Gastroesophageal sphincter (tissue), 4 donors: ENCODE results near the gene FTCD. TPM values are rescaled to one million over a fixed set of nuclear protein-coding genes. Genes with fewer than 3 reads are reported as not detected.

Source experiments
- ATAC-seq: fragments of 150-250 bp; one replicate; pipeline ENCODE4 v1.9.1; 2016; ENCODE audit warnings: mild to moderate bottlenecking, moderate library complexity
- H3K27ac ChIP-seq, 4 donors: fragments of 200-600 bp; sonication (generic) in 3 of 4; 1 replicate in 3 of 4; 2 replicates in 1 of 4; pipeline ENCODE4 v1.5.1; 2016 to 2019
- H3K27me3 ChIP-seq: fragments of 200-600 bp; sonication (generic); one replicate; pipeline ENCODE4 v1.5.1; 2019
- H3K36me3 ChIP-seq, 2 donors: fragments of 200-600 bp; sonication (generic); one replicate each; pipeline ENCODE4 v1.5.1; 2019; ENCODE audit warnings: control low read depth in 1 of 2
- H3K4me1 ChIP-seq, 3 donors: fragments of 200-600 bp; sonication (generic); 1 replicate in 2 of 3; 2 replicates in 1 of 3; pipeline ENCODE4 v1.5.1; 2016 to 2019; ENCODE audit warnings: control low read depth in 2 of 3
- H3K4me3 ChIP-seq, 2 donors: fragments of 200-600 bp; sonication (generic); one replicate each; pipeline ENCODE4 v1.5.1; 2019; ENCODE audit warnings: mild to moderate bottlenecking in 1 of 2, moderate library complexity in 1 of 2
- H3K9me3 ChIP-seq, 3 donors: fragments of 200-600 bp; sonication (generic); one replicate each; pipeline ENCODE4 v1.5.1; 2017 to 2019; ENCODE audit warnings: control low read depth in 2 of 3
- EP300 ChIP-seq: sonication (generic); formaldehyde crosslinking; IDR thresholded peaks from one replicate; pipeline ENCODE4 v1.6.1; 2017; ENCODE audit warnings: antibody characterized with exemption, mild to moderate bottlenecking
- POLR2A ChIP-seq, 2 donors: fragments of 450-650 bp; IDR thresholded peaks; one replicate each; pipeline ENCODE4 v1.6.1; 2017; ENCODE audit warnings: antibody characterized with exemption in 2 of 2, mild to moderate bottlenecking in 2 of 2, moderate library complexity in 1 of 2
- POLR2AphosphoS5 ChIP-seq: sonication (generic); formaldehyde crosslinking; IDR thresholded peaks from one replicate; pipeline ENCODE4 v1.6.1; 2017; ENCODE audit warnings: antibody characterized with exemption
- WGBS, 2 donors: methylation state at CpG; one replicate each; pipeline ENCODE4 v1.1.5; 2018; ENCODE audit warnings: low coverage in 1 of 2; 5-methylcytosine and 5-hydroxymethylcytosine counted together
- total RNA-seq, 4 donors: library from RNA; depleted of rRNA; stranded (reverse); fragments of >200 nt; gene quantifications; one replicate each; pipeline ENCODE4 v1.1.0, GENCODE V29; 2016
- TF ChIP-seq, protein P1 (sequence below), 4 experiments: fragments of 200-600 bp in 2 of 4; fragments of 450-650 bp in 2 of 4; sonication (generic) in 1 of 4; IDR thresholded peaks; one replicate each; pipeline ENCODE4 v1.5.1; 2017 to 2019; ENCODE audit warnings: antibody characterized with exemption in 4 of 4, mild to moderate bottlenecking in 2 of 4, moderate library complexity in 2 of 4

FTCD gene
- total RNA-seq, 4 donors from 2014 or later: 0.31 to 1.5 TPM; not detected in 2

DNA sequence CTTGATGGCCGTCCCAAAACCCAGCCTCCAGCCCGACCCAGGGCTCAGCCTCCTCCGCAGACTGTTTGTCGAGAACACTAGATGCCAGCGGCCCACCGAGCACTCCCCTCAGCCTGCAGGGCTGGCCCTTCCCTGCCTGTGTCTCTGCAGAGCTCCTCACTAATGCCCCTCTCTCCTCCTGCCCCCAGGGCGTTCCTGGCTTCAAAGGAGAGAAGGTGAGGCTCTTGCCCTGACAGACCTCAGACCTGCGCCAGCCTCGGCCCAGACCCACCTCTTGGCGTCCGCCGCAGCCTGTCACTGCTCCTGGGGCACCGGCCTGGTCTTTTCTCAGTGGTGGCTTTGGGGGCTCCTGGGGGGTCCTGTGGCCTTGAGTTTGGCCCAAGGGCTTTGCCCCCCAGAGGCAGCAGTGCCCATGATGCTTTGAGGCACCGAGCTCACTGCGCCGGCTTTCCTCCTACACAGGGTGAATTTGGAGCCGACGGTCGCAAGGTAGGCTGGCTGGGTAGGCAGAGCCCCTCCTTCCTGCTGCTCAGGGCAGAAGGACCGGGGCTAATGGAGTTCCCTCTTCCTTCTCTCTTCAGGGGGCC, 39.1 kb downstream of the FTCD start:
- peaks cover 0 to 17% (median 0%) of the 10 kb centered on the region in 3 donors for H3K4me1 ChIP-seq
- no peaks in the 10 kb centered on the region for H3K27me3 ChIP-seq
- no peak overlapping the region for H3K4me3 ChIP-seq
- no peak for ATAC-seq
- peak overlapping the region in 3 of 4 donors; percentile 54 to 63 (median 58) for H3K27ac ChIP-seq
- peaks cover 0 to 7% (median 0%) of the 10 kb centered on the region in 3 donors for H3K9me3 ChIP-seq
- 100% methylated on average over 4 of the region's 20 CpGs; no CpG with 5 or more reads in 1 of the 2 donors for WGBS, 2 donors
- TF ChIP-seq EP300: no peak
- H3K36me3 ChIP-seq: peaks cover 0 to 96% of the 10 kb centered on the region in 2 donors

DNA sequence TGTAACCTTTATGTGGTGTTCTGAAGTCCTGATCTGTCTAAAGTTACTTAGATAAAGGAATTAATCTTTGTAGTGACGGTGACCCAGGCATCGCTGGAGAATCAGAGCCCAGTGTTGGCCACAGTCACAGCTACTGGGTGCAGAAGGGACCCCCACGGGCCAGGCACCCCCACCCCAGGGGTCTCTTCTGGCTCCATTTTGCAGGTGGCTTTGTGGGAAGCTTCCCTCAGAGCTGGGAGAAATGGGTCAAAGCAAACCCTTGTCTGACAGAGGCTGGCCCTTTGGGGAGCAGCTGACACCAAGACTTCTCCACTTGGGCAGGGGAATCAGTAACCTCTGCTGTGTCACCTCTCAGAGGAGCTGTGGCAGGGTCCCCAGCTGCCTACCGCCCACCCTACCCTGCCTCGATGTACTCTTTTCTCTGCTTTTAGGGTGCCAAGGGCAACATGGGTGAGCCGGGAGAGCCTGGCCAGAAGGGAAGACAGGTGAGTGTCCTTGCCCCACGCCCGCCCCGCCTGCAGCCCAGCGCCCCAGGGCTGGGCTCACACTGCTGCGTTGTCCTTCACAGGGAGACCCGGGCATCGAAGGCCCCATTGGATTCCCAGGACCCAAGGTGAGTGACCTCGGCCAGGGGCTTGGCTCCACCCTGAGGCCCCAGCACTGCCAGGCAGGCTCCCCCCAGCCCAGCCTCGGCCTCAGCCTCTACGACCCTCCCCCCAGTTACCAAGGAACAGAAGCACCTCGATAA, 39.8 kb downstream of the FTCD start:
- Histone ChIP-seq H3K4me3 (no peak overlapping the region), H3K27ac (peak overlapping the region in 3 of 4 donors; percentile 54 to 63 (median 58)), H3K27me3 (no peaks in the 10 kb centered on the region), H3K36me3 (peaks cover 0 to 90% of the 10 kb centered on the region in 2 donors), H3K9me3 (peaks cover 0 to 7% (median 0%) of the 10 kb centered on the region in 3 donors), H3K4me1 (peaks cover 0 to 23% (median 5%) of the 10 kb centered on the region in 3 donors)
- ATAC-seq: no peak
- 80 to 94% methylated on average over 1 to 3 of the region's 17 CpGs for WGBS, 2 donors
- TF ChIP-seq POLR2AphosphoS5 (no peak), EP300 (no peak), POLR2A (IDR thresholded peaks at IDR 0.05) (no peak)
- TF ChIP-seq, protein P1, sequence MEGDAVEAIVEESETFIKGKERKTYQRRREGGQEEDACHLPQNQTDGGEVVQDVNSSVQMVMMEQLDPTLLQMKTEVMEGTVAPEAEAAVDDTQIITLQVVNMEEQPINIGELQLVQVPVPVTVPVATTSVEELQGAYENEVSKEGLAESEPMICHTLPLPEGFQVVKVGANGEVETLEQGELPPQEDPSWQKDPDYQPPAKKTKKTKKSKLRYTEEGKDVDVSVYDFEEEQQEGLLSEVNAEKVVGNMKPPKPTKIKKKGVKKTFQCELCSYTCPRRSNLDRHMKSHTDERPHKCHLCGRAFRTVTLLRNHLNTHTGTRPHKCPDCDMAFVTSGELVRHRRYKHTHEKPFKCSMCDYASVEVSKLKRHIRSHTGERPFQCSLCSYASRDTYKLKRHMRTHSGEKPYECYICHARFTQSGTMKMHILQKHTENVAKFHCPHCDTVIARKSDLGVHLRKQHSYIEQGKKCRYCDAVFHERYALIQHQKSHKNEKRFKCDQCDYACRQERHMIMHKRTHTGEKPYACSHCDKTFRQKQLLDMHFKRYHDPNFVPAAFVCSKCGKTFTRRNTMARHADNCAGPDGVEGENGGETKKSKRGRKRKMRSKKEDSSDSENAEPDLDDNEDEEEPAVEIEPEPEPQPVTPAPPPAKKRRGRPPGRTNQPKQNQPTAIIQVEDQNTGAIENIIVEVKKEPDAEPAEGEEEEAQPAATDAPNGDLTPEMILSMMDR (IDR thresholded peaks at IDR 0.05): no peak

DNA sequence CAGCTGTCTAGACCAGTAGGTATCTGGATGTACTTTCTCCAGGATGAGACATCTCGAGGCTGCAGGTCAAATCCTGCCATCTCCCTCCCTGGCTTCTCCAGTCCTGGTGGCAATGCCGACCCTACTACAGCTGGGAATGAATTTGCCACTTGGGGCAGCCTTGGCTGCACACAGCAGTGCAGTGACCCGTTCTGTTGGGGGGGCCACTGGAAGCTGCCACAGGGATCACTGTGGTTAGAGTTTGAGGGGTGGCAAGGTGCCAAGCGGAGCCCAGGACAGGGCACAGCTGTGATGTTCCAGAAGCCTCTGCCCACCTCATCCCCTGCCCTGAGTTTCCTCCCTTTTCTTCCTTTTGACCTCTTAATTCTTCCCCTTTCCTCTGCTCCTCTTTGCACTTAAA, 40.4 kb downstream of the FTCD start:
- WGBS, 2 donors: 80 to 93% methylated on average over 1 to 2 of the region's 4 CpGs
- Histone ChIP-seq H3K9me3 (peaks cover 0 to 7% (median 0%) of the 10 kb centered on the region in 3 donors), H3K27me3 (no peaks in the 10 kb centered on the region), H3K36me3 (peaks cover 0 to 83% of the 10 kb centered on the region in 2 donors), H3K4me3 (no peak overlapping the region), H3K27ac (peak overlapping the region in 1 of 4 donors; percentile 63), H3K4me1 (peaks cover 0 to 30% (median 11%) of the 10 kb centered on the region in 3 donors)
- TF ChIP-seq, protein P1 (IDR thresholded peaks at IDR 0.05): no peak
- no peak for TF ChIP-seq POLR2A (IDR thresholded peaks at IDR 0.05)
- no peak for TF ChIP-seq EP300
- no peak for TF ChIP-seq POLR2AphosphoS5
- ATAC-seq: no peak

DNA sequence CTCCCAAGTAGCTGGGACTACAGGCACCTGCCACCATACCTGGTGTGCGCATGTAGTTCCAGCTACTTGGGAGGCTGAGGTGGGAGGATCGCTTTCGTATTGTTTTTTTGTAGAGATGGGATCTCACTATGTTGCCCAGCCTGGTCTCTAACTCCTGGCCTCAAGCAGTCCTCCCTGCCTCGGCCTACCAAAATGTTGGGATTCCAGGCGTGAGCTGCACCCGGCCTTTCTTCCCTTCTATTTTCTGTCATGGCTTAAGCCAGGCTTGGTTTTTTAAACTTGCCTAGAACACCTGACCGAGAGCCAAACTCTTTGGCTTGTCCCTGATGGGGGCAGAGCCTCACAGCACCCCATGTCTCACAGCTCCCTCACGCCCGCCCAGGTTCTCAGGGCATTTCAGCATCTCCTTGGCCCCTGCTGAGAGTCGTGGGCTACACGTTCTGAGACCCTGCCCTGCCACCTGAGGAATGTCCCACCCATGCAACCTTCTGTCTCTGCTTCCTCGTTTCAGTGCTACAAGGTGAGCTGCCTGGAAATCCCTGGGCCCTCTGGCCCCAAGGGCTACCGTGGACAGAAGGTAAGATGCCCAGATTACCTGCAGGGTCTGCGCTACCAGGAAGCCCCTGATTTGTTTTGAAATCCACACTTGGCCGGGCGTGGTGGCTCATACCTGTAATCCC, 41.7 kb downstream of the FTCD start:
- Histone ChIP-seq H3K36me3 (peaks cover 0 to 70% of the 10 kb centered on the region in 2 donors), H3K27me3 (no peaks in the 10 kb centered on the region), H3K27ac (peak overlapping the region in 1 of 4 donors; percentile 15), H3K9me3 (peaks cover 0 to 7% (median 0%) of the 10 kb centered on the region in 3 donors), H3K4me1 (peaks cover 0 to 43% (median 24%) of the 10 kb centered on the region in 3 donors), H3K4me3 (no peak overlapping the region)
- TF ChIP-seq POLR2A (IDR thresholded peaks at IDR 0.05): no peak
- TF ChIP-seq, protein P1 (IDR thresholded peaks at IDR 0.05): no peak
- TF ChIP-seq EP300: no peak
- TF ChIP-seq POLR2AphosphoS5: no peak
- 89 to 92% methylated on average over 5 to 11 of the region's 16 CpGs for WGBS, 2 donors
- ATAC-seq: no peak

DNA sequence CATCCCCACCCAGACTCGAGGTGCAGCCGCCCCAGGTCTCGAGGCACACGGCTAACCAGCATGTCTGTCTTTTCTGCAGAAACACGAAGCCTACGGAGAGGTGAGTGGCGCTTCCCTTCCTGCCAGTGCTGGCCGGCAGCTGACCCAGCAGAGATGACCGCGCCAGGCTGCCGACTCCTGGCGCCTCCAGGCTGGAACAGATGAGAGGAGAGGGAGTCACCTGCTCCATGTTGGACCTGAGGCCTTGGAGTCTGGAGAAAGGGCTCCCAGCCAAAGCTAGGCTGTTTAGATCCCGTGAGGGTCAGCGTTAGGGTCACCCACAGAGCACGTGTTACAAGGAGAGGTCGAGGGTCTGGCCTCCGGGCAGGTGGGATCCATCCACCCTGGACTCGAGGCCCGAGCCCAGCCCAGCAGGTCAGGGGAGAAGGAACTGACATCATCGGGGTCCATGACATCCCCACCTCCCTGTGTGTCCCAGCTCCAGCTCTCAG, 42.6 kb downstream of the FTCD start:
- H3K36me3 ChIP-seq: peaks cover 0 to 61% of the 10 kb centered on the region in 2 donors
- H3K27me3 ChIP-seq: no peaks in the 10 kb centered on the region
- H3K9me3 ChIP-seq: peaks cover 0 to 7% (median 0%) of the 10 kb centered on the region in 3 donors
- WGBS, 2 donors: no CpG with 5 or more reads among the region's 20 CpGs
- H3K4me3 ChIP-seq: no peak overlapping the region
- H3K27ac ChIP-seq: peak overlapping the region in 1 of 4 donors; percentile 24
- peaks cover 0 to 47% (median 24%) of the 10 kb centered on the region in 3 donors for H3K4me1 ChIP-seq
- TF ChIP-seq POLR2A (IDR thresholded peaks at IDR 0.05) (no peak), POLR2AphosphoS5 (no peak)
- TF ChIP-seq, protein P1 (IDR thresholded peaks at IDR 0.05): no peak
- no peak for ATAC-seq
